Loucy (cell line): ENCODE data around the gene ARRB1.

ENCODE experiments used
- H2AFZ ChIP-seq: fragments of 200-600 bp; sonication (generic); 2 replicates; pipeline ENCODE4 v1.6.0; 2016; ENCODE audit warnings: antibody characterized with exemption, mild to moderate bottlenecking, low read length, moderate library complexity
- H3F3A ChIP-seq: fragments of 200-600 bp; 2 replicates; pipeline ENCODE4 v1.6.0; 2016; ENCODE audit warnings: antibody characterized with exemption, low read depth, mild to moderate bottlenecking
- H3K27me3 ChIP-seq: fragments of 200-600 bp; sonication (generic); 2 replicates; pipeline ENCODE4 v1.6.1; 2014; ENCODE audit warnings: low read length, mild to moderate bottlenecking; ENCODE audit not compliant: insufficient read depth, poor library complexity, severe bottlenecking
- H3K36me3 ChIP-seq: fragments of 200-600 bp; sonication (generic); 2 replicates; pipeline ENCODE4 v1.6.1; 2016; ENCODE audit warnings: low read length; ENCODE audit not compliant: insufficient read depth
- H3K4me1 ChIP-seq: fragments of 200-600 bp; sonication (generic); 2 replicates; pipeline ENCODE4 v1.5.1; 2014; ENCODE audit warnings: low read length, mild to moderate bottlenecking; ENCODE audit not compliant: insufficient read depth, poor library complexity, severe bottlenecking
- H3K4me2 ChIP-seq: fragments of 200-600 bp; sonication (generic); 2 replicates; pipeline ENCODE4 v1.6.0; 2014; ENCODE audit warnings: antibody characterized with exemption, low read length, low read depth, mild to moderate bottlenecking; ENCODE audit not compliant: poor library complexity, severe bottlenecking
- H3K4me3 ChIP-seq: fragments of 200-600 bp; sonication (generic); 2 replicates; pipeline ENCODE4 v1.5.1; 2014; ENCODE audit warnings: low read length, mild to moderate bottlenecking, mixed read lengths; ENCODE audit not compliant: poor library complexity, severe bottlenecking
- H3K79me2 ChIP-seq: fragments of 200-600 bp; sonication (generic); 2 replicates; pipeline ENCODE4 v1.6.1; 2014; ENCODE audit warnings: low read length; ENCODE audit not compliant: insufficient read depth
- H3K9ac ChIP-seq: fragments of 200-600 bp; sonication (generic); 2 replicates; pipeline ENCODE4 v1.6.0; 2014; ENCODE audit warnings: mild to moderate bottlenecking, low read depth, low read length, moderate library complexity; ENCODE audit not compliant: poor library complexity, severe bottlenecking
- H3K9me2 ChIP-seq: fragments of 200-600 bp; sonication (generic); replicated peaks from 2 replicates; pipeline ENCODE4 v1.6.1; 2016; ENCODE audit warnings: low read depth, low read length, mixed read lengths
- H3K9me3 ChIP-seq: fragments of 200-600 bp; sonication (generic); 2 replicates; pipeline ENCODE4 v1.6.1; 2014; ENCODE audit warnings: mild to moderate bottlenecking, antibody characterized with exemption, low read length, low read depth; ENCODE audit not compliant: insufficient read depth
- H4K20me1 ChIP-seq: fragments of 200-600 bp; sonication (generic); 2 replicates; pipeline ENCODE4 v1.6.0; 2014; ENCODE audit warnings: antibody characterized with exemption, low read length, mild to moderate bottlenecking; ENCODE audit not compliant: insufficient read depth, poor library complexity, severe bottlenecking
- CTCF ChIP-seq: fragments of 200-600 bp; sonication (generic); conservative IDR thresholded peaks from 2 replicates; pipeline ENCODE4 v1.5.1; 2014; ENCODE audit warnings: mild to moderate bottlenecking, antibody characterized with exemption, low read length
- EZH2phosphoT487 ChIP-seq: fragments of 200-600 bp; IDR thresholded peaks from 2 replicates; pipeline ENCODE4 v1.6.1; 2018; ENCODE audit warnings: antibody characterized with exemption, mild to moderate bottlenecking, moderate library complexity, borderline replicate concordance

Gene ARRB1

GRCh38 chr11:75323609-75324008 lies 27.9 kb downstream of the ARRB1 start:
- Histone ChIP-seq H3F3A (peaks cover 3% of the 10 kb centered on the region; the same call in 1 of the 2 replicates), H2AFZ (no peak overlapping the region), H3K27me3 (no peaks in the 10 kb centered on the region), H3K9me3 (no peaks in the 10 kb centered on the region), H3K9me2 (no peaks in the 10 kb centered on the region), H3K9ac (no peak overlapping the region), H3K79me2 (peaks cover 98% of the 10 kb centered on the region), H3K4me2 (peak overlapping the region; percentile 1), H3K36me3 (peaks cover 21% of the 10 kb centered on the region; the same call in 1 of the 2 replicates), H3K4me1 (peaks cover 14% of the 10 kb centered on the region), H3K4me3 (no peak overlapping the region), H4K20me1 (peaks cover 40% of the 10 kb centered on the region)
- TF ChIP-seq EZH2phosphoT487 (no peak), CTCF (no peak)

- Histone ChIP-seq H3K36me3 (peaks cover 17% of the 10 kb centered on the region; the same call in 1 of the 2 replicates), H3K4me3 (no peak overlapping the region), H3K9me3 (no peaks in the 10 kb centered on the region), H3K4me2 (no peak overlapping the region), H3K4me1 (peaks cover 8% of the 10 kb centered on the region), H3K9me2 (no peaks in the 10 kb centered on the region), H3F3A (no peaks in the 10 kb centered on the region), H3K27me3 (no peaks in the 10 kb centered on the region), H3K79me2 (peaks cover 96% of the 10 kb centered on the region), H2AFZ (no peak overlapping the region), H3K9ac (no peak overlapping the region), H4K20me1 (peaks cover 39% of the 10 kb centered on the region)
- TF ChIP-seq EZH2phosphoT487 (no peak), CTCF (no peak)
These were observed 30.8 kb downstream of the ARRB1 start for GRCh38 chr11:75320643-75321042.

- peaks cover 14% of the 10 kb centered on the region for H3K4me1 ChIP-seq
- no peaks in the 10 kb centered on the region for H3K9me2 ChIP-seq
- no peak overlapping the region for H3K4me2 ChIP-seq
- peaks cover 96% of the 10 kb centered on the region for H3K79me2 ChIP-seq
- H3F3A ChIP-seq, result no peaks in the 10 kb centered on the region
- peaks cover 44% of the 10 kb centered on the region for H4K20me1 ChIP-seq
- no peak overlapping the region for H2AFZ ChIP-seq
- H3K36me3 ChIP-seq, result peaks cover 17% of the 10 kb centered on the region; the same call in 1 of the 2 replicates
- no peaks in the 10 kb centered on the region for H3K27me3 ChIP-seq
- no peak overlapping the region for H3K4me3 ChIP-seq
- H3K9me3 ChIP-seq, result no peaks in the 10 kb centered on the region
- H3K9ac ChIP-seq, result no peak overlapping the region
- TF ChIP-seq EZH2phosphoT487 (no peak), CTCF (no peak)
These were observed 31.3 kb downstream of the ARRB1 start for GRCh38 chr11:75320046-75320618.
